K562 (cell line): ENCODE data around the gene TERC. TPM values are rescaled to one million over a fixed set of nuclear protein-coding genes. Genes with fewer than 3 reads are reported as not detected.

Source experiments
- BACH1 ChIP-seq: fragments of 200-800 bp; sonication (Bioruptor generic); IDR thresholded peaks from 2 replicates; pipeline ENCODE4 v1.6.1; 2016; ENCODE audit warnings: missing genetic modification characterization, missing compliant biosample characterization
- CHD2 ChIP-seq: IDR thresholded peaks from 2 replicates; pipeline ENCODE4 v1.6.1; 2011; ENCODE audit warnings: low read depth, low read length
- CREB1 ChIP-seq, 2 experiments: sonication (generic) in 1 of 2; formaldehyde crosslinking in 1 of 2; IDR thresholded peaks; 2 replicates each; pipeline versions ENCODE4 v1.6.1 to v1.8.0; 2012 to 2022; ENCODE audit warnings: inconsistent platforms in 1 of 2, mild to moderate bottlenecking in 1 of 2, missing genetic modification reagents in 1 of 2, moderate library complexity in 1 of 2
- CXXC5 ChIP-seq: fragments of 250-450 bp; sonication (Bioruptor Pico); IDR thresholded peaks from 2 replicates; pipeline ENCODE4 v1.8.0; 2022; ENCODE audit warnings: inconsistent platforms, mild to moderate bottlenecking, moderate library complexity
- E2F5 ChIP-seq: sonication (generic); formaldehyde crosslinking; IDR thresholded peaks from 2 replicates; pipeline ENCODE4 v1.8.0; 2022; ENCODE audit warnings: mild to moderate bottlenecking, missing genetic modification reagents
- FOXJ2 ChIP-seq: fragments of 200-800 bp; sonication (Bioruptor generic); IDR thresholded peaks from 2 replicates; pipeline ENCODE4 v1.6.1; 2016; ENCODE audit warnings: missing genetic modification characterization, missing compliant biosample characterization
- HLTF ChIP-seq: fragments of 450-650 bp; IDR thresholded peaks from 2 replicates; pipeline ENCODE4 v1.6.1; 2016
- HMBOX1 ChIP-seq: sonication (generic); IDR thresholded peaks from 2 replicates; pipeline ENCODE4 v1.6.1; 2016
- IRF1 ChIP-seq: sonication (generic); formaldehyde crosslinking; IDR thresholded peaks from 2 replicates; pipeline ENCODE4 v1.8.0; 2022; ENCODE audit warnings: missing genetic modification reagents, mild to moderate bottlenecking, borderline replicate concordance
- KLF1 ChIP-seq: fragments of 450-650 bp; IDR thresholded peaks from 2 replicates; pipeline ENCODE4 v1.6.1; 2016; ENCODE audit warnings: missing genetic modification characterization, missing compliant biosample characterization
- MTA2 ChIP-seq: fragments of 450-650 bp; IDR thresholded peaks from 2 replicates; pipeline ENCODE4 v1.6.1; 2016; ENCODE audit warnings: low read depth
- NCOA1 ChIP-seq: fragments of 450-650 bp; IDR thresholded peaks from 2 replicates; pipeline ENCODE4 v1.6.1; 2016; ENCODE audit warnings: low read depth
- NR4A1 ChIP-seq, 2 experiments: fragments of 250-450 bp in 1 of 2; fragments of 450-650 bp in 1 of 2; sonication (Bioruptor Pico) in 1 of 2; IDR thresholded peaks; 2 replicates each; pipeline versions ENCODE4 v1.4.0 to v1.6.1; 2016 to 2020; ENCODE audit warnings: mild to moderate bottlenecking in 2 of 2, missing compliant biosample characterization in 1 of 2, missing genetic modification characterization in 1 of 2, moderate library complexity in 1 of 2
- PPARD ChIP-seq: fragments of 250-450 bp; sonication (Bioruptor Pico); IDR thresholded peaks from 2 replicates; pipeline ENCODE4 v1.8.0; 2022; ENCODE audit warnings: inconsistent platforms, mild to moderate bottlenecking, moderate library complexity
- SNIP1 ChIP-seq: fragments of 450-650 bp; IDR thresholded peaks from 2 replicates; pipeline ENCODE4 v1.7.1; 2017; ENCODE audit warnings: low read depth, mild to moderate bottlenecking
- TARDBP ChIP-seq: fragments of 450-650 bp; IDR thresholded peaks from 2 replicates; pipeline ENCODE4 v1.6.1; 2016
- TEAD1 ChIP-seq, 2 experiments: fragments of 450-650 bp in 1 of 2; sonication (generic) in 1 of 2; formaldehyde crosslinking; IDR thresholded peaks; 2 replicates each; pipeline versions ENCODE4 v1.4.0 to v1.8.0; 2020 to 2022; ENCODE audit warnings: mild to moderate bottlenecking in 2 of 2, missing genetic modification reagents in 1 of 2
- TFAP4 ChIP-seq: sonication (generic); formaldehyde crosslinking; IDR thresholded peaks from 2 replicates; pipeline ENCODE4 v1.8.0; 2022; ENCODE audit warnings: missing genetic modification reagents, mild to moderate bottlenecking, moderate library complexity, borderline replicate concordance
- THRA ChIP-seq: fragments of 450-650 bp; IDR thresholded peaks from 2 replicates; pipeline ENCODE4 v1.6.1; 2017; ENCODE audit warnings: mild to moderate bottlenecking, moderate library complexity
- ZNF134 ChIP-seq: fragments of 250-450 bp; sonication (Bioruptor Pico); conservative IDR thresholded peaks from 2 replicates; pipeline ENCODE4 v1.4.0; 2020
- ZNF23 ChIP-seq: fragments of 250-450 bp; sonication (Bioruptor Pico); IDR thresholded peaks from 2 replicates; pipeline ENCODE4 v1.4.0; 2020; ENCODE audit warnings: mild to moderate bottlenecking
- ZNF639 ChIP-seq, 2 experiments: fragments of 200-800 bp in 1 of 2; sonication (Bioruptor generic) in 1 of 2; sonication (generic) in 1 of 2; formaldehyde crosslinking in 1 of 2; IDR thresholded peaks in 1 of 2; conservative IDR thresholded peaks in 1 of 2; 2 replicates each; pipeline versions ENCODE4 v1.5.0 to v1.6.1; 2016 to 2020; ENCODE audit warnings: missing compliant biosample characterization in 1 of 2, missing genetic modification characterization in 1 of 2, missing genetic modification reagents in 1 of 2
- ZNF785 ChIP-seq: fragments of 250-450 bp; sonication (Bioruptor Pico); IDR thresholded peaks from 2 replicates; pipeline ENCODE4 v1.4.0; 2020; ENCODE audit warnings: mild to moderate bottlenecking
- polyA plus RNA-seq, 8 experiments: library from polyadenylated mRNA; depleted of rRNA in 4 of 8; stranded (reverse) in 5 of 8; unstranded in 3 of 8; fragments of >200 nt; fragmentation: Nextera tagmentation in 2 of 8; fragmentation: Illumina TruSeq in 1 of 8; extraction: Ambion mirVana in 2 of 8; extraction: Trizol in 1 of 8; gene quantifications; 2 replicates each; pipeline versions ENCODE4 v1.2.1 to v1.2.3, GENCODE V29; 2011 to 2014; ENCODE audit warnings: inconsistent platforms in 1 of 8, missing spikeins in 1 of 8
- total RNA-seq, 7 experiments: library from RNA; depleted of rRNA in 6 of 7; stranded (reverse); fragments of >200 nt in 6 of 7; fragmentation: Illumina TruSeq in 2 of 7; extraction: Trizol in 2 of 7; gene quantifications; 2 replicates each; pipeline versions ENCODE4 v1.2.1 to v1.2.3, GENCODE V29; 2011 to 2021; ENCODE audit warnings: low replicate concordance in 1 of 7

The TERC gene
- total and polyA plus RNA-seq, 9 of the 15 experiments (the other 6 are each of a cell fraction or from before 2014, with no cell fraction given) = 0.77 to 234 (median 27.9) TPM; not detected in 3

- TF ChIP-seq THRA (no peak), NR4A1 (CRISPR knock-in tag; IDR thresholded peaks at IDR 0.05) (no peak), NR4A1 (tag; IDR thresholded peaks at IDR 0.05) (peak; percentile 66; the same call in 1 of the 2 replicates), PPARD (CRISPR knock-in tag) (no peak), NCOA1 (peak; percentile 65; the same call in 1 of the 2 replicates), TARDBP (no peak), KLF1 (no peak), HLTF (no peak), FOXJ2 (no peak), ZNF23 (no peak), HMBOX1 (peak; percentile 92), E2F5 (CRISPR knock-in tag) (no peak), CHD2 (no peak), TFAP4 (CRISPR knock-in tag) (no peak), IRF1 (CRISPR knock-in tag) (no peak), SNIP1 (no peak), ZNF134 (no peak), MTA2 (peak; percentile 82), CREB1 (IDR thresholded peaks at IDR 0.05) (no peak), CREB1 (CRISPR knock-in tag; IDR thresholded peaks at IDR 0.05) (no peak), BACH1 (tag) (no peak), CXXC5 (CRISPR knock-in tag) (peak; percentile 52), TEAD1 (CRISPR knock-in tag; IDR thresholded peaks at IDR 0.05) (peak in 1 of 2 experiments; percentile 70; a peak in 1 of 4 replicates), ZNF639 (CRISPR knock-in tag; conservative IDR thresholded peaks at IDR 0.05 in 1 of 2, IDR thresholded peaks at IDR 0.05 in 1 of 2) (peak in 1 of 2 experiments; percentile 52; a peak in 1 of 4 replicates), ZNF785 (CRISPR knock-in tag) (no peak)
Observed at GRCh38 chr3:169781209-169781855, 16.5 kb upstream of the TERC start (continued).
